HG03135 (cell line): Measurements from ENCODE around the gene PDE6H.

Source experiments
- ATAC-seq: cut with Tn5 transposase; IDR thresholded peaks from one replicate; pipeline ENCODE4 v1.9.1; 2021; ENCODE audit warnings: mild to moderate bottlenecking, moderate library complexity; ENCODE audit not compliant: unreplicated experiment

The PDE6H gene

GRCh38 chr12:14968478-14968877, 4.4 kb upstream of the PDE6H start:
- ATAC-seq, result no peak

GRCh38 chr12:14970473-14970872, 2.4 kb upstream of the PDE6H start:
- ATAC-seq, result no peak

GRCh38 chr12:14974633-14975032, 1.8 kb downstream of the PDE6H start:
- ATAC-seq, result no peak

DNA sequence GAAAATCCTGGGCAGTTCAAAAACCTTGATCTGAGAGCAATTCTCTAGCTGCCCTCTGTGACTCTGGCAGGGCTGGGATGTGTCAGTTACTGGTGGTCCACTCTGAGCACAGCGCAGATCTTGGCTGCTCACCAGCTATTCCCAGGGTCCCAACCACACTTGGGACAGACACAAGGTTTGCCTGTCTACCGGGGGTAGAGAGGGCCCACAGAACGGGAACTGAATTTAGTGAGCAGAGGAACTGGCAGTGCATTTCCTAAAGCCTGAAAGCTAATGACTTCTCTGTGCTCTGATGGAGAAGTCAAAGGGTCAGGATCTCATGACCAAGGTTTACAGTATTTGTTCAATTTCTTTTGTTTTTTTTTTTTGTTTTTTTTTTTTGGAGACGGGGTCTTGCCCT, 2.6 kb downstream of the PDE6H start:
- no peak for ATAC-seq

DNA sequence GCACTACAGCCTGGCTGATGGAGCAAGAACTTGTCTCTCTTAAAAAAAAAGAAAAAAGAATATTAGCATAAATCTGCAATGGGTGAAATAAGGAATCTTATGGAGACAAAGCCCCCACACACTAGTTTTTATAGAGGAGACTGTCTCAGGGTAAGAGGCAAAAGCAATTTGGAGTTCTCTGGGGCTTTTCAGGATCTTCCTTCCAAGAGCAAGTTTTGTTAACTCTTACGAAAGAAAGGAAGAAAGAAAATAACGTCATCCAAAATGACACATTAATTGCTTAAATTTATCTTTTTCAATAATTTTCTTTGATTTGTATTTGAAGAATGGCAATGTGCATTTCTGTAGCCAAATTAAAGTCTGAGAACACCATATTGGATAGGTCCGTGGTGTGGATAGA, 3.8 kb downstream of the PDE6H start:
- no peak for ATAC-seq

GRCh38 chr12:14979468-14979867, 6.6 kb downstream of the PDE6H start:
- ATAC-seq, result no peak

DNA sequence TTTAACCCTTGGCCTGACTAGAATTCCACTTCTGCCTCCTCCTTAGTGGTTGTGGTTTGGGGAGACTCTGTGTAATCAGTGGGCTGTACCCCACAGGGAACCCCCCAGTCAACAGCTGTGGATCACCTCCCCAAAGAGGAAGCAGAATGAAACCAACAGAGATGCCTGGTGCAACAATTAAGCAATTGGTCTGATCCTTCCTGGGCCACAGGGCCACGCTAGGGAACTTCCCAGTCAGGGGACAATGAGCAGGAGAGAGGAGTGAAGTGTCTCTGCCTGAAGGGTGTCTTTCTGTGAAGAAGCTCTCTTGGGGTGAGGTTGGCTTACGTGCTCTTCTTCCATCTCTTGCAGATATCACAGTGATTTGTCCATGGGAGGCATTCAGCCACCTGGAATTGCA, 8.2 kb downstream of the PDE6H start:
- ATAC-seq, result no peak

DNA sequence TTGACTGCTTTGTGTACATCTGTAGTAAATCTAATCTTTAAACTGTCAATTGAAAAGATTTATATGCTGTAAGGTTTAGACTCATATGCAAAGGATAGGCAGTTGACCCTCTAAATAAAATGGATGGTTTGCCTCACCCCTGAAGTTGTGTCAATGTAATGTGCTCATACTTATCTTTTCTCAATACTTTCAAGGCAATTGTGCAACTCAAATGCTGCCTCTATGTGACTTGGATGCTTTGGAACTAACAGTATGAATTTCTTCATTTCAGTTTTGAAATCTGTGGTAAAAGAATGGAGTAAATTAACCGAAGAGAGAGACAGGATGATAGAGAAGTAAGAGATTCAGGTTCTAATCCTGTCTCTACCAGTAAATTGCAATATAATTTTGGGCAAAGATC, 9.7 kb downstream of the PDE6H start:
- no peak for ATAC-seq

DNA sequence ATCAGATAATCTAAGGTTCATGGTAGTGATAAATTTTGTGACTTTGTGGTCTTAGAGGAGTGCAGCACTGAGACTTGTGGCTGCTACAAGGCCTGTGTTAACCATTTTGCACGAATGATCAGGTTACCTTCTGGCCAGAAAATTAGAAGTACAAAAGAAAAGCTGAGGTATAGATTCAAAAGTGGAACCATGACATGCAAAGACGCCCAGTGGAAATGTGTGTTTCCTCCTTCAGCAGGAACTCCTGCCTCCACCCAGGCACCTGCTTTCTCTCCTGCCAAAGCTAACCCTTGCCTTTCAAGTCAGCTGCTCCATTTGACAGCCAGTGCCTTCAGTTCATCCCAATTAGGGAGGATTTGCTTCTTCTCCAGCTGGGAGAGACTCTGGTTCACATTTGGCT, 10.1 kb downstream of the PDE6H start:
- no peak for ATAC-seq

DNA sequence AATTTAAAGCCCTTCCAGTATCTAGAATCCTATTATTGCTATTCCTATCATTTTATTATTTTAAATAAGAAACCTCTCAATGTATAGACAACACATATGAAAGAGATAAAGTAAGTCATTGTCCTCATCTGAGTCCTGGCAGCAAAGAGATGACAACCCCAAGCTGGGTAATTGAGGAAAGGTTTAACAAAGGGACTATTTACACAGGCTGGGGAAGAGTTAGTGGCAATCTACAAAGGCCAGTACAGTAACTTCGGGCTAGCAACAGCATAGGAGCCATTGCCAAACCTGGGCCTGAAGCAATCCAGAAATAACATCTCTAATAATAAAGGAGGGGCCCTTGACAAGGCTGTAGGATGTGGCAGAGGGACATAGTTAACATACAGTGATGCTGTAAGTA, 11.2 kb downstream of the PDE6H start:
- ATAC-seq, result no peak

GRCh38 chr12:14984766-14985285, 12.0 kb downstream of the PDE6H start:
- ATAC-seq, result no peak

- no peak for ATAC-seq
These were observed 13.6 kb downstream of the PDE6H start for GRCh38 chr12:14986449-14986848.

GRCh38 chr12:14988035-14988434, 15.2 kb downstream of the PDE6H start:
- no peak for ATAC-seq

- ATAC-seq, result no peak
These were observed 16.9 kb downstream of the PDE6H start for GRCh38 chr12:14989790-14990189.

DNA sequence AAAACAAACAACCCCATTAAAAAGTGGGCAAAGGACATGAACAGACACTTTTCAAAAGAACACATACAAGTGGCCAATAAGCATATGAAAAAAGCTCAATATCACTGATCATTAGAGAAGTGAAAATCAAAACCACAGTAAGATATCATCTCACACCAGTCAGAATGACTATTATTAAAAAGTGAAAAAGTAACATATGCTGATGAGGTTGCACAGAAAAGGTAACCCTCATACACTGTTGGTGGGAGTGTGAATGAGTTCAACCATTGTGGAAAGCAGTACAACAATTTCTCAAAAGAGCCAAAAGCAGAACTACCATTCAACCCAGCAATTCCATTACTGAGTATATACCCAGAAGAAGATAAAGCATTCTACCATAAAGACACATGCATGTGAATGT, 18.2 kb downstream of the PDE6H start:
- ATAC-seq, result no peak

DNA sequence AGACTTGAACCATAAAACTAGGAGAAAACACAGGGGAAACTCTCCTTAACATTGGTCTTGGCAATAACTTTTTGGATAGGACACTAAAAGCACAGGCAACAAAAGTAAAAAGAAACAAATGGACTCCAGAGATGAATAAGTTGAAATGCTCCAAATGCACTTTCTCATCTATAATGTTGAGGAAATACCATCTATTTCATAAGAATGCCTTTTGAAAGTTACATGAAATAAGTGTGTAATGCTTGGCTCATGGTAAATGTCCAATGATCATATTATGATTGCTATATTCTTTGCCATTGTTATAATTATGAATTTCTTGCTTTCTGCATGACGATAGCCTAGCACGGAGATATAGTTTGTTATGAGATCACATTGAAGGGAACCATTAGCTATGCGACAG, 19.8 kb downstream of the PDE6H start:
- no peak for ATAC-seq

DNA sequence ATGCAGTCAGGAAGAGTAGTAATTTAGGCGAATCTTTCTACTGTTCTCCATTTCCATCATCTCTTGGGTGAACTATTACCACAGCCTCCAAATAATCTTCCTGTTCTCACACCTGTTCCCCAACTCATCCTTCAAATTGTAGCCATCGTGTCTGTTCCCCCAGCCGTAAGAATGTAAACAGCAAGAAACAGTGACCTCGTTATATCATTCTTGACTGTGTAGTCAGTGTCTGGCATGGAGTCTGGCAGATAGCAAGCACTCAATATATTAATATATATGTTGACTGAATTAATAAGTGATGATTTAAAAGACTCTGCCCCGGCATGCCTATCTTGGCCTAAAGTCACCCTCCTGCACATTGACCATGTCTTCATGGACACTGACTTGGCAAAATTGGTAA, 20.3 kb downstream of the PDE6H start:
- no peak for ATAC-seq

DNA sequence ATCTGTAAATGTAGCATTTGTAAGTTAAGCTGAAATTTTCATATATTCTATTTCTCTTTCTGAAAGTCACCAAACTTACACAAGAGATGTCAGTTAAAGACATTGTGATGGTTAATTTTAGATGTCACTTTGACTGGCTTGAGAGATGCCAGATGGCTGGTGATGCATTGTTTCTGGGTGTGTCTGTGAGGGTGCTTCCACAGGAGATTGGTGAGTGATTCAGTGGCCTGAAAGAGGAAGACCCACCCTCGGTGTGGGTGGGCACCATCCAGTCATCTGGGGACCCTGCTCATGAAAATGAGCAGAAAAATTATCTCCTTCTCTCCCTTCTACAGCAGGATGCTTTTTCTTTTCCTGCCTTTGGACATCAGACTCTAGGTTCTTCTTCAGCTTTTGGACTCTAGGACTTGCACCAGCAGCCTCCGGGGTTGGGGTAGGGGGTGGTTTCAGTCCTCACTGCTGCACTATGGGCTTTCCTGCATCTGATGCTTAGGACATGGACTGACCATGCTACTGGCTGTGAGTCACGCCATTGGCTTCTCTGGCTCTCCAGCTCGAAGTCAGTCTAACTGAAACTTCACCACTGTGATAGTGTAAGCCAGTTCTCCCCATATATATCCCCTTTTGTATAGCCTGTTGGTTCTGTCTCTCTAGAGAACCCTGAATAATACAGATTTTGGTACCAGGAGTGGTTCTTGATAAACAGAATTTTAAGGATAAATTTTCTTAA, 20.9 kb downstream of the PDE6H start:
- no peak for ATAC-seq

- no peak for ATAC-seq
These were observed 21.8 kb downstream of the PDE6H start for GRCh38 chr12:14994610-14995009.

- ATAC-seq, result no peak
These were observed 23.0 kb downstream of the PDE6H start for GRCh38 chr12:14995583-14996425.

GRCh38 chr12:14997998-14998397, 25.2 kb downstream of the PDE6H start:
- ATAC-seq, result no peak

DNA sequence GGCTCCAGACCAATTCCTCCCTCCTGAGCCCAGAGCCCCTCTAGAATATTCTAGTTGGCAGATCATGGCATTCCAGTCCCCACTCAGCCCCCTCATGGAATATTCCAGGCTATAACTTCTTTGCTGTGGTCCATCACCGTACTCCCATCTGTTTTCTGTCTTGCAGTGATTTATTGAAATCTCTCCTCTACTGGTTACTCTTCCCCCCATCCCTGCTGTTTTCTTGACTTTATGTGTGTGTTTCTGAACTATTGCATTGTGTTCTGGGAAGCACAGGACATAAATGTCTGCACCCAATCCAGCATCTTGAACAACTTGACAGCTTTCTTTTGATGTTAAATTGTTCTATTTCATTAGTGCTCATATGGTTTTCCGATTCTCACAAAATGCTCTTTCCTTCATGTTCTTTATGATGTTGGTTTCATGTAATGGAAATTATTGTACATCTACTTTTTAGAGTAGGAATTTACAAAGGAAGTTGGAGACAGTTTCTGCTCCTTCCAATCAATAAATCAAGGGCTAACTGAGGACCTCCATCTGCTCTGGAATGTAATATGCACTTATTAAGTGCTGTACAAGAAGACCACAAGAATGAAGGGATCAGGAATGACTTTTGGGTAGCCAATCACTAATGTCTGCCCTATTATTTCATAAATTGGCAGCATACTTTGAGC, 26.3 kb downstream of the PDE6H start:
- ATAC-seq, result no peak
